Measurements from ENCODE around the gene AKAP8.

The AKAP8 gene

GRCh38 chr19:15331419-15332310 lies 47.9 kb downstream of the AKAP8 start:
- no peak for DNase-seq (ENCODE audit: low read depth)

- no peak for DNase-seq (ENCODE audit: low read depth)
Measured at GRCh38 chr19:15330801-15331418, 48.7 kb downstream of the AKAP8 start.

GRCh38 chr19:15328312-15328711 lies 51.3 kb downstream of the AKAP8 start:
- no peak for DNase-seq (ENCODE audit: low read depth)

GRCh38 chr19:15324791-15325519 lies 54.6 kb downstream of the AKAP8 start:
- DNase-seq (ENCODE audit: low read depth): no peak

GRCh38 chr19:15323496-15324235 lies 55.9 kb downstream of the AKAP8 start:
- no peak for DNase-seq (ENCODE audit: low read depth)

- DNase-seq (ENCODE audit: low read depth): no peak
Measured at GRCh38 chr19:15321739-15322138, 57.8 kb downstream of the AKAP8 start.

- DNase-seq (ENCODE audit: low read depth): no peak
Measured at GRCh38 chr19:15320116-15320515, 59.5 kb downstream of the AKAP8 start.

- DNase-seq (ENCODE audit: low read depth): no peak
Measured at GRCh38 chr19:15318241-15318691, 61.3 kb downstream of the AKAP8 start.

GRCh38 chr19:15317392-15318071 lies 62.1 kb downstream of the AKAP8 start:
- DNase-seq (ENCODE audit: low read depth): no peak

- no peak for DNase-seq (ENCODE audit: low read depth)
Measured at GRCh38 chr19:15316498-15316897, 63.1 kb downstream of the AKAP8 start.

GRCh38 chr19:15315101-15315500 lies 64.5 kb downstream of the AKAP8 start:
- no peak for DNase-seq (ENCODE audit: low read depth)

GRCh38 chr19:15313649-15314279 lies 65.8 kb downstream of the AKAP8 start:
- no peak for DNase-seq (ENCODE audit: low read depth)

GRCh38 chr19:15307169-15307568 lies 72.4 kb downstream of the AKAP8 start:
- DNase-seq (ENCODE audit: low read depth): no peak

GRCh38 chr19:15305582-15306334 lies 73.8 kb downstream of the AKAP8 start:
- DNase-seq (ENCODE audit: low read depth): no peak

GRCh38 chr19:15304140-15304705 lies 75.4 kb downstream of the AKAP8 start:
- DNase-seq (ENCODE audit: low read depth): no peak
